HCT116 (cell line): ENCODE results near the gene TBC1D8. TPM values are rescaled to one million over a fixed set of nuclear protein-coding genes. Genes with fewer than 3 reads are reported as not detected.

Experiments
- ATAC-seq: fragments of 200-7000 bp; cut with Tn5 transposase; 2 replicates; pipeline ENCODE4 v1.9.1; 2020; ENCODE audit warnings: mild to moderate bottlenecking, moderate library complexity
- BruUV-seq: library from RNA; stranded (reverse); fragments of 400-500 nt; replicated peaks from 2 replicates; lab custom pipeline; 2021; lab: Mats Ljungman, UMichigan
- CTCF ChIA-PET: fragments of 300-600 bp; sonication (Branson Sonifier 250); formaldehyde crosslinking; loops from one replicate; lab custom pipeline; 2021; ENCODE audit warnings: antibody characterized with exemption; lab: Charles Lee
- POLR2A ChIA-PET: fragments of 300-600, 350-600 bp; sonication (Branson Sonifier 250); formaldehyde crosslinking; loops from one replicate; lab custom pipeline; 2021; ENCODE audit warnings: antibody characterized with exemption; lab: Charles Lee
- RAD21 ChIA-PET, 2 experiments: fragments of 300-600 bp; sonication (Branson Sonifier 250); formaldehyde crosslinking; loops; one replicate each; lab custom pipeline; 2023; ENCODE audit warnings: low total read pairs in 2 of 2; ENCODE audit not compliant: uncharacterized antibody in 2 of 2, unreplicated experiment in 2 of 2, low non-redundant PET in 1 of 2; lab: Charles Lee
- DNase-seq: peaks from one replicate; pipeline ENCODE4 v3.0.0-alpha.2; 2010; ENCODE audit warnings: low read depth, low spot score
- H2AFZ ChIP-seq: fragments of 200-600 bp; shearing (Covaris generic), sonication (generic); 2 replicates; pipeline ENCODE4 v1.6.1; 2017; ENCODE audit warnings: low read depth, mixed run types, mixed read lengths, antibody characterized with exemption, low read length; ENCODE audit not compliant: poor library complexity, severe bottlenecking
- H3K27ac ChIP-seq: 2 replicates; pipeline ENCODE4 v1.5.1; 2012; ENCODE audit warnings: low read depth, low read length
- H3K27me3 ChIP-seq: fragments of 200-600 bp; sonication (generic); 2 replicates; pipeline ENCODE4 v1.6.1; 2016; ENCODE audit warnings: mixed run types, low read length, mixed read lengths; ENCODE audit not compliant: insufficient read depth
- H3K36me3 ChIP-seq, 2 experiments: fragments of 200-500 bp in 1 of 2; fragments of 200-600 bp in 1 of 2; sonication (Bioruptor generic) in 1 of 2; sonication (generic) in 1 of 2; 2 replicates each; pipeline versions ENCODE4 v1.5.1 to v1.6.1; 2014 to 2016; ENCODE audit warnings: low read length in 2 of 2, inconsistent platforms in 1 of 2, mixed read lengths in 1 of 2, mixed run types in 1 of 2; ENCODE audit not compliant: insufficient read depth in 2 of 2, control insufficient read depth in 1 of 2
- H3K4me1 ChIP-seq, 2 experiments: fragments of 200-600 bp in 1 of 2; sonication (generic) in 1 of 2; 2 replicates each; pipeline versions ENCODE4 v1.5.1 to v1.6.1; 2012 to 2017; ENCODE audit warnings: low read length in 2 of 2, inconsistent platforms in 1 of 2, mild to moderate bottlenecking in 1 of 2, mixed read lengths in 1 of 2, mixed run types in 1 of 2, moderate library complexity in 1 of 2; ENCODE audit not compliant: insufficient read depth in 2 of 2, control insufficient read depth in 1 of 2
- H3K4me2 ChIP-seq: fragments of 200-600 bp; sonication (generic); 2 replicates; pipeline ENCODE4 v1.6.1; 2017; ENCODE audit warnings: mixed run types, low read length, mixed read lengths
- H3K4me3 ChIP-seq, 2 experiments: fragments of 200-600 bp in 1 of 2; sonication (generic) in 1 of 2; replicated peaks in 1 of 2; 2 replicates each; pipeline ENCODE4 v1.5.1; 2011 to 2016; ENCODE audit warnings: low read length in 2 of 2, control low read depth in 1 of 2, low read depth in 1 of 2, mild to moderate bottlenecking in 1 of 2, mixed read lengths in 1 of 2, mixed run types in 1 of 2
- H3K79me2 ChIP-seq: fragments of 200-600 bp; sonication (generic); 2 replicates; pipeline ENCODE4 v1.6.1; 2017; ENCODE audit warnings: mild to moderate bottlenecking, mixed run types, low read length, moderate library complexity, mixed read lengths; ENCODE audit not compliant: insufficient read depth
- H3K9ac ChIP-seq: fragments of 200-600 bp; sonication (generic); 2 replicates; pipeline ENCODE4 v1.6.1; 2016; ENCODE audit warnings: low read length, mixed read lengths
- H3K9me2 ChIP-seq: fragments of 200-600 bp; sonication (generic), shearing (Covaris generic); 2 replicates; pipeline ENCODE4 v1.6.1; 2017; ENCODE audit warnings: mixed run types, mild to moderate bottlenecking, moderate library complexity; ENCODE audit not compliant: insufficient read depth
- H3K9me3 ChIP-seq, 2 experiments: fragments of 200-500 bp in 1 of 2; fragments of 200-600 bp in 1 of 2; sonication (Bioruptor generic) in 1 of 2; sonication (generic) in 1 of 2; 2 replicates each; pipeline ENCODE4 v1.6.1; 2014 to 2017; ENCODE audit warnings: low read length in 2 of 2, mixed read lengths in 2 of 2, inconsistent platforms in 1 of 2, low read depth in 1 of 2, mild to moderate bottlenecking in 1 of 2, mixed run types in 1 of 2, moderate library complexity in 1 of 2; ENCODE audit not compliant: control insufficient read depth in 1 of 2, insufficient read depth in 1 of 2
- H4K20me1 ChIP-seq: fragments of 200-600 bp; sonication (generic), shearing (Covaris generic); 2 replicates; pipeline ENCODE4 v1.6.1; 2017; ENCODE audit warnings: mixed run types, mild to moderate bottlenecking, moderate library complexity; ENCODE audit not compliant: insufficient read depth
- CBX3 ChIP-seq: IDR thresholded peaks from 2 replicates; pipeline ENCODE4 v1.6.1; 2012; ENCODE audit warnings: low read depth
- CEBPB ChIP-seq: IDR thresholded peaks from 2 replicates; pipeline ENCODE4 v1.6.1; 2012; ENCODE audit warnings: low read depth
- EGR1 ChIP-seq: IDR thresholded peaks from 2 replicates; pipeline ENCODE4 v1.6.1; 2012; ENCODE audit warnings: low read depth
- ELF1 ChIP-seq: IDR thresholded peaks from 2 replicates; pipeline ENCODE4 v1.6.1; 2012; ENCODE audit warnings: low read depth, borderline replicate concordance
- FOSL1 ChIP-seq: IDR thresholded peaks from 2 replicates; pipeline ENCODE4 v1.6.1; 2012; ENCODE audit warnings: low read depth
- POLR2AphosphoS5 ChIP-seq: IDR thresholded peaks from 2 replicates; pipeline ENCODE4 v1.6.1; 2011; ENCODE audit warnings: mild to moderate bottlenecking, low read depth, low read length, moderate library complexity
- RAD21 ChIP-seq: IDR thresholded peaks from 2 replicates; pipeline ENCODE4 v1.6.1; 2012; ENCODE audit warnings: low read depth, mild to moderate bottlenecking
- REST ChIP-seq: IDR thresholded peaks from 2 replicates; pipeline ENCODE4 v1.6.1; 2012; ENCODE audit warnings: low read depth
- SP1 ChIP-seq: IDR thresholded peaks from 2 replicates; pipeline ENCODE4 v1.6.1; 2012; ENCODE audit warnings: low read depth
- SRF ChIP-seq: IDR thresholded peaks from 2 replicates; pipeline ENCODE4 v1.6.1; 2012; ENCODE audit warnings: low read depth
- TCF7L2 ChIP-seq: IDR thresholded peaks from 2 replicates; pipeline ENCODE4 v1.7.0; 2011; ENCODE audit warnings: borderline replicate concordance, inconsistent platforms; ENCODE audit not compliant: insufficient read depth, insufficient read length; ENCODE audit errors: extremely low read depth
- YY1 ChIP-seq: IDR thresholded peaks from 2 replicates; pipeline ENCODE4 v1.6.1; 2011; ENCODE audit warnings: low read length, low read depth, moderate library complexity, mild to moderate bottlenecking; ENCODE audit not compliant: insufficient replicate concordance; ENCODE audit errors: extremely low read depth
- ZFX ChIP-seq: fragments of 450-650 bp; IDR thresholded peaks from 2 replicates; pipeline ENCODE4 v1.6.1; 2017
- ZNF274 ChIP-seq: fragments of 200-500 bp; sonication (Bioruptor generic); IDR thresholded peaks from 2 replicates; pipeline ENCODE4 v1.6.1; 2014; ENCODE audit warnings: mild to moderate bottlenecking, low read depth, low read length, inconsistent platforms
- intact Hi-C: fragments of 100-400 bp; cut with micrococcal nuclease; formaldehyde crosslinking; loops from 2 replicates; pipeline ENCODE4 v1.10.0; 2022
- total RNA-seq: library from RNA; stranded (reverse); gene quantifications from one replicate; pipeline ENCODE4 v1.2.1, GENCODE V29; 2021; ENCODE audit not compliant: unreplicated experiment

The TBC1D8 gene
- total RNA-seq, 1 experiment from 2014 or later = 44.0 TPM

GRCh38 chr2:101105654-101106053, 45.5 kb downstream of the TBC1D8 start:
- DNase-seq (no peak), ATAC-seq (no peak)
- Histone ChIP-seq H3K79me2 (peaks cover 85% of the 10 kb centered on the region), H3K9me3 (peaks cover 0 to 4% of the 10 kb centered on the region in 2 experiments; a peak in 1 of 4 replicates), H2AFZ (no peak overlapping the region), H3K4me2 (no peak overlapping the region), H3K27ac (no peak overlapping the region), H3K4me3 (no peak overlapping the region), H4K20me1 (no peaks in the 10 kb centered on the region), H3K36me3 (no peaks in the 10 kb centered on the region), H3K9me2 (no peaks in the 10 kb centered on the region), H3K4me1 (peaks cover 0 to 11% of the 10 kb centered on the region in 2 experiments; a peak in 2 of 4 replicates), H3K27me3 (no peaks in the 10 kb centered on the region), H3K9ac (no peak overlapping the region)
- no peak for TF ChIP-seq EGR1
- no peak for TF ChIP-seq RAD21
- TF ChIP-seq TCF7L2 = no peak
- TF ChIP-seq REST = no peak
- POLR2A ChIA-PET = no interaction called here
- CTCF ChIA-PET = no interaction called here
- RAD21 ChIA-PET = no interaction called here
- no TSS peak for BruUV-seq
- intact Hi-C loops = no loop called here

DNA sequence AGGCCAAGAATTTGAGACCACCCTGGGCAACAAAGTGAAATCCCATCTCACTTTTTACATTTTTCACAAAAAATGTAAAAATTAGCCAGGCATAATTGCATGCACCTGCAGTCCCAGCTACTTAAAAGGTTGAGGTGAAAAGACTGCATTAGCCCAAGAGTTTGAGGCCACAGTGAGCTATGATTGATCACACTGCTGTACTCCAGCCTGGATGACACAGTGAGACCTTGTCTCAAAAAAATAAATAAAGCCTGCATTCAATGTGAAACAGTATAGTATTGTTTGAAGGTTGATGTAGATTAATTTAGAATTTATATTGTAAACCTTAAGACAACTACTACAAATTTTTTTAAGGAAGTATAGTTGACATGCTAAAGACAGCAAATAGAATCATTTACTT, 53.5 kb downstream of the TBC1D8 start:
- BruUV-seq = no TSS peak
- TF ChIP-seq ZFX = no peak
- TF ChIP-seq EGR1 = no peak
- TF ChIP-seq FOSL1 = no peak
- TF ChIP-seq REST = no peak
- no peak for TF ChIP-seq SP1
- no peak for TF ChIP-seq ELF1
- no peak for TF ChIP-seq YY1
- no peak for TF ChIP-seq TCF7L2
- TF ChIP-seq SRF = no peak
- no peak for TF ChIP-seq ZNF274
- no peak for TF ChIP-seq RAD21
- no peak for TF ChIP-seq POLR2AphosphoS5
- no peak for TF ChIP-seq CBX3
- TF ChIP-seq CEBPB = no peak
- POLR2A ChIA-PET = interaction anchor here (0.6 kb wide), 1 partner anchor 13 kb away, joined by 5 read pairs; no protein-coding TSS in a partner anchor
- H3K9me3 ChIP-seq = no peaks in the 10 kb centered on the region
- no peaks in the 10 kb centered on the region for H3K27me3 ChIP-seq
- no peak overlapping the region for H2AFZ ChIP-seq
- no peak overlapping the region for H3K9ac ChIP-seq
- H3K36me3 ChIP-seq = no peaks in the 10 kb centered on the region
- no peaks in the 10 kb centered on the region for H3K9me2 ChIP-seq
- H3K79me2 ChIP-seq = peaks cover 75% of the 10 kb centered on the region
- intact Hi-C loops = no loop called here
- RAD21 ChIA-PET = no interaction called here
- ATAC-seq (no peak), DNase-seq (no peak)
- H3K4me1 ChIP-seq = no peaks in the 10 kb centered on the region; a peak in 1 of 4 replicates
- no peak overlapping the region for H3K27ac ChIP-seq
- CTCF ChIA-PET = no interaction called here
- H3K4me3 ChIP-seq = no peak overlapping the region
- H4K20me1 ChIP-seq = no peaks in the 10 kb centered on the region; the same call in 1 of the 2 replicates
- H3K4me2 ChIP-seq = no peak overlapping the region
